Body of pancreas (tissue), 4 donors: Measurements from ENCODE around the gene VRK1.

Experiments
- CTCF ChIP-seq, 7 experiments: fragments of 450-650 bp in 4 of 7; fragments of 200-600 bp in 3 of 7; sonication (generic) in 3 of 7; IDR thresholded peaks; one replicate each; pipeline ENCODE4 v1.5.1; 2016 to 2019; ENCODE audit warnings: antibody characterized with exemption in 7 of 7
- POLR2A ChIP-seq, 3 donors: fragments of 450-650 bp; IDR thresholded peaks; one replicate each; pipeline ENCODE4 v1.6.1; 2016; ENCODE audit warnings: antibody characterized with exemption in 3 of 3, mild to moderate bottlenecking in 2 of 3

DNA sequence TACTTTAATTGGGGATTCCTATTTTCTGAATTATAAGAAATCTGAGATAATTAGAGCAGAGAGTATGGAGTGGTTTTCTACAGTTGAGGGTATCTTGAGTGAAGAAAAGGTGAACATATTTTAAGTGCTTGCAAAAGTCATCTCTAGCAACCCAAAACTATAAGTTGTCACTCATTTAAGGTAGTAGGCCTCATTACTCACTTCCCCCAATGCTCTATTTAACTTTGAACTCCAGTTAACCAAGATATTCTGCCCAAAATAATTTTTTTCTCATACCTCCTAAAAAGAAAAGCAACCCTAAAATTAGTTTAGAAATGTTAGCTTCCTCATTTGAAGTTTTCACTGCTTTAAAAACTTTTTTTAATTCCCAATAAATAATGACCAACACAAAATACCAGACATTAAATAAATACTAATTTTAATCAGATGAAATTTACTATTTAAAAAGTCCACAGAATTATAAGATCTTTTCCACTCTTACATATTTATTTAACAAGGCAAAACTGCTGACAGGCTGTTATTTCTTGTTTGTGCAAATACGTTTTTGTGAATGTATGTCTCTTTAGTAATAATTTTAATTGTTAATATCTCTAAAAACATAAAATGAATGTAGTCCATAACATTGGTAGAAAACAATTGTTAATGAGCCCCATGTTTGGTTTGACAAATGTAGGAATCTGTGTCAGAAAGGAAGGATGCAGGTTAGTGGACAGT, 47.8 kb downstream of the VRK1 start:
- TF ChIP-seq CTCF (IDR thresholded peaks at IDR 0.05): no peak
- no peak for TF ChIP-seq POLR2A (IDR thresholded peaks at IDR 0.05)
